ENCODE data around the gene FAM53A. TPM values are rescaled to one million over a fixed set of nuclear protein-coding genes. Genes with fewer than 3 reads are reported as not detected.

FAM53A gene
- polyA plus RNA-seq, 2 of the 4 experiments (the other 2 are of a cell fraction), result 0.87 to 1.2 TPM

GRCh38 chr4:1706358-1706757, 22.2 kb upstream of the FAM53A start:
- 78% methylated on average over 6 of the region's 6 CpGs for WGBS (ENCODE audit: missing lambda C conversion rate)
- H3K4me2 ChIP-seq, result no peak overlapping the region
- H3K27ac ChIP-seq, result no peak overlapping the region
- H3K4me3 ChIP-seq, result no peak overlapping the region
- H3K9me3 ChIP-seq, result no peaks in the 10 kb centered on the region
- CTCF ChIA-PET, result interaction anchor here (4.3 kb wide), 1 partner anchor 13 kb away, joined by 39 read pairs; no protein-coding TSS in a partner anchor
- no peak for ATAC-seq
- POLR2A ChIA-PET, result no interaction called here
- no peak for DNase-seq (ENCODE audit: low read depth in 1 of 2, low spot score in 1 of 2)
- no peak for TF ChIP-seq USF2 (IDR thresholded peaks at IDR 0.05)
- TF ChIP-seq PHF8 (IDR thresholded peaks at IDR 0.05; ENCODE audit: borderline replicate concordance, low read depth), result no peak
- no peak for TF ChIP-seq JUN (IDR thresholded peaks at IDR 0.05)
- no peak for TF ChIP-seq RARB (CRISPR knock-in tag; IDR thresholded peaks at IDR 0.05)
- TF ChIP-seq, protein P1, sequence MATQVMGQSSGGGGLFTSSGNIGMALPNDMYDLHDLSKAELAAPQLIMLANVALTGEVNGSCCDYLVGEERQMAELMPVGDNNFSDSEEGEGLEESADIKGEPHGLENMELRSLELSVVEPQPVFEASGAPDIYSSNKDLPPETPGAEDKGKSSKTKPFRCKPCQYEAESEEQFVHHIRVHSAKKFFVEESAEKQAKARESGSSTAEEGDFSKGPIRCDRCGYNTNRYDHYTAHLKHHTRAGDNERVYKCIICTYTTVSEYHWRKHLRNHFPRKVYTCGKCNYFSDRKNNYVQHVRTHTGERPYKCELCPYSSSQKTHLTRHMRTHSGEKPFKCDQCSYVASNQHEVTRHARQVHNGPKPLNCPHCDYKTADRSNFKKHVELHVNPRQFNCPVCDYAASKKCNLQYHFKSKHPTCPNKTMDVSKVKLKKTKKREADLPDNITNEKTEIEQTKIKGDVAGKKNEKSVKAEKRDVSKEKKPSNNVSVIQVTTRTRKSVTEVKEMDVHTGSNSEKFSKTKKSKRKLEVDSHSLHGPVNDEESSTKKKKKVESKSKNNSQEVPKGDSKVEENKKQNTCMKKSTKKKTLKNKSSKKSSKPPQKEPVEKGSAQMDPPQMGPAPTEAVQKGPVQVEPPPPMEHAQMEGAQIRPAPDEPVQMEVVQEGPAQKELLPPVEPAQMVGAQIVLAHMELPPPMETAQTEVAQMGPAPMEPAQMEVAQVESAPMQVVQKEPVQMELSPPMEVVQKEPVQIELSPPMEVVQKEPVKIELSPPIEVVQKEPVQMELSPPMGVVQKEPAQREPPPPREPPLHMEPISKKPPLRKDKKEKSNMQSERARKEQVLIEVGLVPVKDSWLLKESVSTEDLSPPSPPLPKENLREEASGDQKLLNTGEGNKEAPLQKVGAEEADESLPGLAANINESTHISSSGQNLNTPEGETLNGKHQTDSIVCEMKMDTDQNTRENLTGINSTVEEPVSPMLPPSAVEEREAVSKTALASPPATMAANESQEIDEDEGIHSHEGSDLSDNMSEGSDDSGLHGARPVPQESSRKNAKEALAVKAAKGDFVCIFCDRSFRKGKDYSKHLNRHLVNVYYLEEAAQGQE (IDR thresholded peaks at IDR 0.05), result no peak
- no peak for TF ChIP-seq POLR2AphosphoS2 (conservative IDR thresholded peaks at IDR 0.05; ENCODE audit: low read length)
- TF ChIP-seq CHD2 (IDR thresholded peaks at IDR 0.05; ENCODE audit: low read length, partially characterized antibody), result no peak
- TF ChIP-seq ZC3H11A (IDR thresholded peaks at IDR 0.05), result no peak
- TF ChIP-seq BCL3 (IDR thresholded peaks at IDR 0.05), result no peak
- no peak for TF ChIP-seq HES2 (IDR thresholded peaks at IDR 0.05)
- no peak for TF ChIP-seq TFCP2L1 (CRISPR knock-in tag; IDR thresholded peaks at IDR 0.05)
- H3K4me1 ChIP-seq, result peaks cover 25% of the 10 kb centered on the region; the same call in 2 of the 3 replicates
- FAIRE-seq, result no peak

DNA sequence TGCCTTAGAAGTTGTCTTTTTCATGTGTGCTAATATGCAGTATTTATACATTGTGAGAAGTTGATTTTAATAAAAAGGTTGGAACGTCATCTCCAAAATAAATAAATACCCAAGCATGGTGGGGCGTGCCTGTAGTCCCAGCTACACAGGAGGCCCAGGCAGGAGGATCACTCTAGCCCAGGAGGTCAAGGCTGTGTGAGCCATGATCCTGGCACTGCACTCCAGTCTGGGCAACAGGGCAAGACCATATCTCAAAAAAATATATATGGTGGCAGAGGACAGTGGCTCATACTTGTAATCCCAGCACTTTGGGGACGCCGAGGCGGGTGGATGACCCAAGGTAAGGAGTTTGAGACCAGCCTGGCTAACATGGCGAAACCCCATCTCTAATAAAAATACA, 21.6 kb upstream of the FAM53A start:
- ChIA-PET CTCF (interaction anchor here (4.3 kb wide), 1 partner anchor 12 kb away, joined by 39 read pairs; no protein-coding TSS in a partner anchor), POLR2A (no interaction called here)
- WGBS (ENCODE audit: missing lambda C conversion rate), result 88% methylated on average over 6 of the region's 6 CpGs
- H3K4me1 ChIP-seq, result peaks cover 23% of the 10 kb centered on the region; the same call in 2 of the 3 replicates
- no peaks in the 10 kb centered on the region for H3K9me3 ChIP-seq
- H3K4me2 ChIP-seq, result no peak overlapping the region
- no peak overlapping the region for H3K27ac ChIP-seq
- DNase-seq (ENCODE audit: low read depth in 1 of 2, low spot score in 1 of 2) (no peak), FAIRE-seq (no peak), ATAC-seq (no peak)
- H3K4me3 ChIP-seq, result no peak overlapping the region
- TF ChIP-seq SREBF2 (IDR thresholded peaks at IDR 0.05), result no peak
- no peak for TF ChIP-seq MAZ (IDR thresholded peaks at IDR 0.05; ENCODE audit: borderline replicate concordance, low read depth, low read length)
- TF ChIP-seq RCOR1 (IDR thresholded peaks at IDR 0.05; ENCODE audit: low read depth, low read length), result no peak
- TF ChIP-seq ZSCAN20 (CRISPR knock-in tag; IDR thresholded peaks at IDR 0.05), result no peak
- TF ChIP-seq, protein P2, sequence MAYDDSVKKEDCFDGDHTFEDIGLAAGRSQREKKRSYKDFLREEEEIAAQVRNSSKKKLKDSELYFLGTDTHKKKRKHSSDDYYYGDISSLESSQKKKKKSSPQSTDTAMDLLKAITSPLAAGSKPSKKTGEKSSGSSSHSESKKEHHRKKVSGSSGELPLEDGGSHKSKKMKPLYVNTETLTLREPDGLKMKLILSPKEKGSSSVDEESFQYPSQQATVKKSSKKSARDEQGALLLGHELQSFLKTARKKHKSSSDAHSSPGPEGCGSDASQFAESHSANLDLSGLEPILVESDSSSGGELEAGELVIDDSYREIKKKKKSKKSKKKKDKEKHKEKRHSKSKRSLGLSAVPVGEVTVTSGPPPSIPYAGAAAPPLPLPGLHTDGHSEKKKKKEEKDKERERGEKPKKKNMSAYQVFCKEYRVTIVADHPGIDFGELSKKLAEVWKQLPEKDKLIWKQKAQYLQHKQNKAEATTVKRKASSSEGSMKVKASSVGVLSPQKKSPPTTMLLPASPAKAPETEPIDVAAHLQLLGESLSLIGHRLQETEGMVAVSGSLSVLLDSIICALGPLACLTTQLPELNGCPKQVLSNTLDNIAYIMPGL (CRISPR knock-in tag; IDR thresholded peaks at IDR 0.05; ENCODE audit: borderline replicate concordance), result no peak
- TF ChIP-seq RFX5 (IDR thresholded peaks at IDR 0.05), result no peak

Data from A549 (cell line).